HG03103 (cell line): ENCODE measurements around the gene WASHC4.

Source experiments
- ATAC-seq: cut with Tn5 transposase; IDR thresholded peaks from one replicate; pipeline ENCODE4 v1.9.1; 2021; ENCODE audit warnings: low read depth; ENCODE audit not compliant: unreplicated experiment

Gene WASHC4

DNA sequence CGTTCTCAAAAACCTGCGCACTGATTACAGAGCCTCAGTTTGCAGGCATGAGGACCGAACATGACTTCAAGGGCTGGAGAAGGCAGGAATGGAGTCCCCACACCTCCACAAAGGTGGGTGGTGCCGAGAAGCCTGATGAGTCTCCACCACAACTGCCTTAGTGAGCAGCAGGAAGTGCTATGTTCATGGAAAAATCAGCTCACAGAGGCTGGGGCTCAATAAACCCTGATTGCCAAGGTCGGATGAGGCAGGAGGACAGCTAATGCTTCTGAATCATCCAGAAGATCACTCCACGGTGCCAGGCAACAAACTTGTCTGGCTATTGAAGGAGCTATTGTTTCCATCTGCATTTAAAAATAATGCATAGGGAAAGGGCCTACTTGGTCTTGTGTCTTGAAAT, 97.4 kb downstream of the WASHC4 start:
- ATAC-seq = no peak

DNA sequence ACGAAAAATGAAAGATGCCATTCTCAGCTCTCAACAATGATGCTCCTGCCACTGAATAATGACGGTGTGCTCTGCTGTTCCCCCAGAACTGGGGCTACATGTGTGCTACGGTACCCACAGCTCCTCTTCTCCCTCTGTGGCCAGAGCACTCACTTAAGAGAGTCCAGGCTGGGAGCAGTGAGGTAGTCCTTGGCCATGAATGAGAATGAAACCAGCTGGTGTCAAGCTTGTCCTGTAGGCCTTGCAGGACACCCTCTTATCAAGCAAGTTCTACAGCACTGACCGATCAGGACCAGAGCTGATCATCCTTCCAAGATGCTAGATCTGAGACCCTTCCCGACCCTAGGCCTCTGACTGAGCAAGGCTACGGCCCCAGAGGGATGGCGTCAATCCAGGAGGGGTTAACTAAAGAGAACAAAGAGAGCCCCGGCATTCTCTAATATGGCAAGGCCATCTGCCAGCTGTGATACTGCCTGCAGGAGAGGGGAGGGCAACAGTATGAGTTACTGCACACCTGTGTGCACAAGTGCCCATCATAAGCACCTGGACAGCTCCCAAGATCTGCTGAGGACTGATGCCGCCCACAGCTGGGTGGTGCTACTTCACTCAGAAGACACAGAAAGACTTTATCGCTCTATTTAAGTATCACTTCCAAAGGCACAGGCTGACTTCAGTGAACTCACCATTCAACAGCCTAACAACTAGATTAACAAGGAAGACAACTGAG, 98.0 kb downstream of the WASHC4 start:
- no peak for ATAC-seq

DNA sequence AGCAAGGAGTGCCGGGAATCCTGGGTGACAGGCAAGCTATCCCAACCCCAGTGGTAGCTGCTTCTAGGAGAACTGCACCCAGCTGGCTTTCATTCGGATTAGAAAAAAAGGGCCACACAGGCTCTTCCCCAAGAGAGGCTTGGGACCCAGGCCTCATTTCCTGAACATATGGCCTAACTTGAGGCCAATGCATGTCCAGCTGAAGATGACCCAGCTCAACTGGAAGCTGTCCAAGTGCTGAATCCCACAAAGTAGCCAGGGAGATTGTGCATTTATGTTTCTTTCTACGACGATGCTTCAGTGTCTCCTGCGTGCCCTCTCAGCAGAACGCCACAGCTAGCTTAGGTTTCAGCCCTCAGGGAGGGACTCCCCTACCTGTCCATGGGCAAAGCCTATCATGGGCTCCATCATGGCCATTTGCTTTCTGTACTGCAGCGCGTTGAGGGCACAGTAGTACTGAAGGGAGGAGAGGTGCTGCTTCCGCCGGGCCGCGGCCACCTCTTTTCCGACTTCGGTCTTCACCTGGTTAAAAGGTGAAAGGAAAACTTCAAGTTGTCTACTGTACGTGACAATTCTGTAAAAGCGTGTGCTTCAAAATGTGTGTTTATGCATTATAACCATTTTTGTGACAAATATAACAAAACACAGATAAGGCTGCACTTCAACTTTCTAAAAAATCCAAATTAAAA, 99.3 kb downstream of the WASHC4 start:
- no peak for ATAC-seq

DNA sequence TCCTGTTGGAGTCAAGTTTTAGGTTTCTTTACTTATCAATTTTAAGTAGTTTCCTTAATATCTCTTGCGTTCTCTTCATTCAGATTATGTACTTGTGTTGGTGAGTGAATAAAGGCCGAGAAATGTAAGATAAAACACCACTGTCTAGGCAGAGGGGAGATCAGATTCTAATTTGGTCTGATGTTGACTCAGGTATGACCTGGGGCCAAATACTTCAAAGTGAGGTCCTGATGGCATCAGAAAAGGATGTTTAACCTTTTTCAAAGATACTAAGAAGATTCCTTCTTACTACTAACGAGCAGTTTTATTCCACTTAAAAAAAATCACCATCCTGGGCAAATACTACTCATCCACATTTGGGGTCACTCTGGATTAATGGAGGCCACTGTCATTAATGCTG, 101.6 kb downstream of the WASHC4 start:
- ATAC-seq = no peak

DNA sequence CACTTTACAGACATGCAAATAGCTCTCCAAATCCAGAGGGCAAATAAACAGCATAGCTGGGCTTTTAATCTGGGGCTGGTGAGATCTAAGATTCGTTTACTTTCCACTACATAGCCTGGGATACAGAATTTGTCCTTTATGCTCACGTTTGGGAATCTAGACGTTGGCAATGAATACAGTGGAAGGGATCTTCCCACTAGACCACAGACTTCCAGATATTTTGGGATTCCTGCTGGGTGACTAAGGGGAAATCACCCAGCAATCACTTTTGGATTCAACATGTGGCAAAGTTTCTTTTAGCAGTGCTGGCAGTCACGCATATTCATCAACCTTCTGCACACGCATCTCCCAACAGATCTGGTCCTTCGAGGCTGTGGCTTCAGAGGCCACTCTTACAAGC, 104.9 kb downstream of the WASHC4 start:
- no peak for ATAC-seq

DNA sequence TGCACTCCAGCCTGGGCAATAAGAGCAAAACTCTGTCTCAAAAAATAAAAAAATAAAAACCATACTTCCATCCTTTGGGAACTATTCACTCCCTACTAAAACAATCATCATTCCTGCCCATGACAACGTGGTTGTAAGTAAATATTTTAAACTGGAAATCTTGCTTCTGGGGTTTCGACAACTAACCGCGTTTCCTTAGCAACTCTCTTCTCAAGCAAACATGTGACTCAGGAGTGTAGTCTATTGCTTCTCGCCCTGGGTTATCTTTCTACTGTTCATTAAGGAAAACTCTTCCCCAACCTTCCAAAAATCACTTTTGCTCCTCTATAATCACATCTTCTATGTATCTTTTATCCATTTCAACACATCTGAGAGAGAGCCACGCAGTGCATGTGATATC, 106.6 kb downstream of the WASHC4 start:
- ATAC-seq = no peak

DNA sequence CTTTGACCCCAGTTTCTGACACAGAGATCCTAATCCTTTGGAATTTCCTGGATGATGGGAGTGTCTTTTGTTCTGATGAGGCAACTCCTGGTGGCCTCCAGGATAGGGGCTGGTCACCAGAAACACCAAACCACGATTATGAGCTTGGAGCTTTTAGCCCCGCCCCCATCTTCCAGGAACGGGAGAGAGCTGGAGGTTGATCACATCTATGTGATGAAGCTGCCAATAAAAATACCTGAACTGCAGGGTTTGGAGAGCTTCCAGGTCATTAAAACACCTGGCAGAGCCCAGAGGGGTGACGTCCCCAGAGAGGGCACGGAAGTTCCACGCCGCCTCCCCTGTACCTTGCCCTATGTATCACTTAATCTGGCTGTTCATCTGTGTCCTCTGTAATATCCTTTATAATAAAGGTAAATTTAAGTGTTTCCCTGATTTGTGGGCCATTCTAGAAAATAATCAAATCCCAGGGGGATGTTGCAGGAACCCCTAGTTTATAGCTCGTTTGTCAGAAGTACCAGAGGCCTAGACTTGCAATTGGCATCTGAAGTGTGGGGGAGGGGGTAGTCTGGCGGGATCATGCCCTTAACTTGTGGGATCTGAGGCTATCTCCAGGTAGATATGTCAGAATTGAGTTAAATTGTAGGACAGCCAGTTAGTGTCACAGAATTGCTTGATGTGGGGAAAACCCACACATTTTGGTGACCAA, 107.3 kb downstream of the WASHC4 start:
- no peak for ATAC-seq

DNA sequence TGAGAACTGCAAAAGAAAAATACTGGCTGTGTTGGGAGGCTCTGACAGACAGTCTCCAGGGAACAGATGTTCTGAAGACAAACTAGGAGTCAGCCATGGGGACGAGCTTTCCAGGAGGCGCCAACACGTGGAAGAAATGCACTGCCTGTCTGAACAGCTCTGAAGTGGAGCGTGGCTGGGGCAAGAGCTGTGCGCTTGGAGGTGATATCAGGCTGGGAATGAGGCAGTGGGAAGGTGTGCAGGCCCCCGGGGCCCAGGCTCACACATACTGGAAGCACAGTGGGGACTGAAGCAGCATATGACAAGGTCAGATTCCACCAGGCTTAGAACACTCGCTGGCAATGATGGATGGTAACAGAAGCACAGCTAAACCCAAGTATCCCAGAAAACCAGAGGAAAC, 110.9 kb downstream of the WASHC4 start:
- ATAC-seq = no peak
